ENCODE data around the gene UBE2V1. TPM values are rescaled to one million over a fixed set of nuclear protein-coding genes. Genes with fewer than 3 reads are reported as not detected.

UBE2V1 gene
- total and polyA plus RNA-seq, 2 of the 13 experiments (the other 11 are each of a cell fraction or from before 2014, with no cell fraction given) = 81.3 to 132 TPM

GRCh38 chr20:50141811-50142561 lies 29.0 kb upstream of the UBE2V1 start:
- H3K4me2 ChIP-seq (ENCODE audit: low read depth, low read length) = no peak overlapping the region
- intact Hi-C loops (cut with micrococcal nuclease; ENCODE audit: unreplicated experiment) (no loop called here), in situ Hi-C loops (cut with HindIII; ENCODE audit: extremely low pct_ligation_motif_present, low pct_unique_long_range_greater_than_20kb) (no loop called here)
- BruUV-seq (replicated peaks) = no TSS peak
- peaks cover 21% of the 10 kb centered on the region for H3K79me2 ChIP-seq (ENCODE audit: insufficient read depth, low read length)
- H2AFZ ChIP-seq (ENCODE audit: low read length) = no peak overlapping the region
- TF ChIP-seq ZKSCAN8 (CRISPR knock-in tag; IDR thresholded peaks at IDR 0.05; ENCODE audit: borderline replicate concordance) (no peak), ETV6 (CRISPR knock-in tag; conservative IDR thresholded peaks at IDR 0.05) (no peak), ARNTL (CRISPR knock-in tag; IDR thresholded peaks at IDR 0.05) (no peak), ZNF264 (CRISPR knock-in tag; IDR thresholded peaks at IDR 0.05) (no peak), SP2 (CRISPR knock-in tag; IDR thresholded peaks at IDR 0.05) (no peak)
- no peak overlapping the region for H3K27ac ChIP-seq (ENCODE audit: extremely low read length, insufficient read depth, low read length)
- FAIRE-seq (no peak), DNase-seq (ENCODE audit: low spot score) (no peak), ATAC-seq (no peak)
- POLR2A ChIA-PET = interaction anchor here (0.6 to 1.9 kb wide), 3 partner anchors 12 to 163 kb away, joined by 3 to 6 read pairs (median 3); no protein-coding TSS in a partner anchor
- peaks cover 3% of the 10 kb centered on the region; the same call in 1 of the 2 replicates for H4K20me1 ChIP-seq (ENCODE audit: insufficient read depth, low read length)
- H3K36me3 ChIP-seq (replicated peaks in 1 of 2; ENCODE audit: control insufficient read depth in 1 of 2, insufficient read depth in 2 of 2, low read length in 2 of 2) = peaks cover 33 to 51% of the 10 kb centered on the region in 2 experiments
- peaks cover 59% of the 10 kb centered on the region for H3K4me1 ChIP-seq (ENCODE audit: insufficient read depth, low read length)
- no peaks in the 10 kb centered on the region for H3K27me3 ChIP-seq (ENCODE audit: control insufficient read depth in 1 of 2, insufficient read depth in 2 of 2, low read length in 2 of 2)
- H3K4me3 ChIP-seq (replicated peaks in 1 of 3; ENCODE audit: insufficient read depth in 1 of 3, low read depth in 2 of 3, low read length in 3 of 3) = no peak overlapping the region
- H3K9ac ChIP-seq (ENCODE audit: insufficient read depth, low read depth, low read length) = no peak overlapping the region
- 89% methylated on average over 12 of the region's 12 CpGs for whole genome bisulfite sequencing (ENCODE audit: low lambda C conversion rate)
- CTCF ChIA-PET (ENCODE audit: low intra/inter-chr PET ratio, low total read pairs) = no interaction called here
- H3K9me3 ChIP-seq (ENCODE audit: low read length) = no peaks in the 10 kb centered on the region

GRCh38 chr20:50141018-50141675 lies 28.2 kb upstream of the UBE2V1 start:
- Histone ChIP-seq H3K4me1 (ENCODE audit: insufficient read depth, low read length) (peaks cover 52% of the 10 kb centered on the region), H3K27ac (ENCODE audit: extremely low read length, insufficient read depth, low read length) (no peak overlapping the region)
- TF ChIP-seq HMGA1 (CRISPR knock-in tag; conservative IDR thresholded peaks at IDR 0.05) (no peak), MIER2 (CRISPR knock-in tag; IDR thresholded peaks at IDR 0.05) (no peak), ZNF468 (CRISPR knock-in tag; IDR thresholded peaks at IDR 0.05) (no peak), CBFB (CRISPR knock-in tag; IDR thresholded peaks at IDR 0.05) (no peak), JUND (CRISPR knock-in tag; IDR thresholded peaks at IDR 0.05) (no peak), NR3C1 (CRISPR knock-in tag; IDR thresholded peaks at IDR 0.05) (no peak), ZNF543 (CRISPR knock-in tag; IDR thresholded peaks at IDR 0.05) (no peak), NFKBIZ (CRISPR knock-in tag; IDR thresholded peaks at IDR 0.05) (no peak), NFRKB (IDR thresholded peaks at IDR 0.05) (no peak), ZNF549 (CRISPR knock-in tag; IDR thresholded peaks at IDR 0.05) (no peak), ZNF143 (CRISPR knock-in tag; IDR thresholded peaks at IDR 0.05) (no peak), HNF4A (CRISPR knock-in tag; IDR thresholded peaks at IDR 0.05) (no peak), ZNF839 (CRISPR knock-in tag; IDR thresholded peaks at IDR 0.05; ENCODE audit: borderline replicate concordance) (no peak), KLF6 (CRISPR knock-in tag; IDR thresholded peaks at IDR 0.05) (no peak), ZKSCAN1 (IDR thresholded peaks at IDR 0.05; ENCODE audit: low read length) (peak; percentile 85), KLF16 (CRISPR knock-in tag; IDR thresholded peaks at IDR 0.05) (no peak)

More at GRCh38 chr20:50141018-50141675, 28.2 kb upstream of the UBE2V1 start:
- Histone ChIP-seq H3K9me3 (ENCODE audit: low read length) (no peaks in the 10 kb centered on the region), H3K79me2 (ENCODE audit: insufficient read depth, low read length) (peaks cover 16% of the 10 kb centered on the region), H2AFZ (ENCODE audit: low read length) (no peak overlapping the region), H3K36me3 (replicated peaks in 1 of 2; ENCODE audit: control insufficient read depth in 1 of 2, insufficient read depth in 2 of 2, low read length in 2 of 2) (peaks cover 35 to 45% of the 10 kb centered on the region in 2 experiments), H3K9ac (ENCODE audit: insufficient read depth, low read depth, low read length) (no peak overlapping the region), H4K20me1 (ENCODE audit: insufficient read depth, low read length) (peaks cover 3% of the 10 kb centered on the region; the same call in 1 of the 2 replicates), H3K27me3 (ENCODE audit: control insufficient read depth in 1 of 2, insufficient read depth in 2 of 2, low read length in 2 of 2) (no peaks in the 10 kb centered on the region), H3K4me3 (replicated peaks in 1 of 3; ENCODE audit: insufficient read depth in 1 of 3, low read depth in 2 of 3, low read length in 3 of 3) (no peak overlapping the region), H3K4me2 (ENCODE audit: low read depth, low read length) (no peak overlapping the region)
- in situ Hi-C loops (cut with HindIII; ENCODE audit: extremely low pct_ligation_motif_present, low pct_unique_long_range_greater_than_20kb) (no loop called here), intact Hi-C loops (cut with micrococcal nuclease; ENCODE audit: unreplicated experiment) (no loop called here)
- ChIA-PET CTCF (ENCODE audit: low intra/inter-chr PET ratio, low total read pairs) (no interaction called here), POLR2A (interaction anchor here (1.0 to 1.9 kb wide), 2 partner anchors 13 to 25 kb away, joined by 3 to 6 read pairs; no protein-coding TSS in a partner anchor)
- WGBS (ENCODE audit: low lambda C conversion rate) = 100% methylated on average over 6 of the region's 6 CpGs
- FAIRE-seq (no peak), ATAC-seq (no peak), DNase-seq (ENCODE audit: low spot score) (no peak)
- no TSS peak for BruUV-seq (replicated peaks)
